SK-N-SH treated with all-trans-retinoic acid at 6 μM for 48 hours (cell line): Measurements from ENCODE around the gene PSMD8.

Experiments used
- ARNTL ChIP-seq: fragments of 450-650 bp; formaldehyde crosslinking; IDR thresholded peaks from 2 replicates; pipeline ENCODE4 v1.5.0; 2020; ENCODE audit warnings: low read depth, mild to moderate bottlenecking, moderate library complexity, borderline replicate concordance
- BACH2 ChIP-seq: fragments of 250-450 bp; sonication (Bioruptor Pico); IDR thresholded peaks from 2 replicates; pipeline ENCODE4 v1.9.0; 2021; ENCODE audit warnings: mild to moderate bottlenecking, borderline replicate concordance
- CSDC2 ChIP-seq: fragments of 250-450 bp; sonication (Bioruptor Pico); IDR thresholded peaks from 2 replicates; pipeline ENCODE4 v1.5.0; 2020; ENCODE audit warnings: mild to moderate bottlenecking, moderate library complexity
- ESRRG ChIP-seq: fragments of 250-450 bp; sonication (Bioruptor Pico); IDR thresholded peaks from 2 replicates; pipeline ENCODE4 v1.6.1; 2021; ENCODE audit warnings: mild to moderate bottlenecking
- ISL1 ChIP-seq: fragments of 250-450 bp; sonication (Bioruptor Pico); IDR thresholded peaks from 2 replicates; pipeline ENCODE4 v2.1.2; 2022; ENCODE audit warnings: mild to moderate bottlenecking, moderate library complexity
- OSR1 ChIP-seq: fragments of 250-450 bp; sonication (Bioruptor Pico); IDR thresholded peaks from 2 replicates; pipeline ENCODE4 v1.8.0; 2022; ENCODE audit warnings: moderate library complexity, mild to moderate bottlenecking, inconsistent platforms
- PATZ1 ChIP-seq: fragments of 250-450 bp; sonication (Bioruptor Pico); IDR thresholded peaks from 2 replicates; pipeline ENCODE4 v1.8.0; 2020; ENCODE audit warnings: mild to moderate bottlenecking, moderate library complexity, borderline replicate concordance
- SNAI2 ChIP-seq: fragments of 250-450 bp; sonication (Bioruptor Pico); IDR thresholded peaks from 2 replicates; pipeline ENCODE4 v1.5.0; 2020; ENCODE audit warnings: mild to moderate bottlenecking, moderate library complexity
- TCF4 ChIP-seq: fragments of 250-450 bp; sonication (Bioruptor Pico); IDR thresholded peaks from 2 replicates; pipeline ENCODE4 v1.8.0; 2021; ENCODE audit warnings: mild to moderate bottlenecking, moderate library complexity, borderline replicate concordance
- ZC3H10 ChIP-seq: fragments of 250-450 bp; sonication (Bioruptor Pico); IDR thresholded peaks from 2 replicates; pipeline ENCODE4 v1.5.1; 2021; ENCODE audit warnings: mild to moderate bottlenecking, moderate library complexity
- ZFP3 ChIP-seq: fragments of 250-450 bp; sonication (Bioruptor Pico); IDR thresholded peaks from 2 replicates; pipeline ENCODE4 v1.5.0; 2020; ENCODE audit warnings: mild to moderate bottlenecking, moderate library complexity
- ZFP30 ChIP-seq: fragments of 450-650 bp; formaldehyde crosslinking; IDR thresholded peaks from 2 replicates; pipeline ENCODE4 v1.5.0; 2022; ENCODE audit warnings: mild to moderate bottlenecking, moderate library complexity
- ZNF565 ChIP-seq: fragments of 450-650 bp; formaldehyde crosslinking; conservative IDR thresholded peaks from 2 replicates; pipeline ENCODE4 v1.5.0; 2020; ENCODE audit warnings: low read depth, mild to moderate bottlenecking, moderate library complexity
- ZNF8 ChIP-seq: fragments of 450-650 bp; formaldehyde crosslinking; IDR thresholded peaks from 2 replicates; pipeline ENCODE4 v1.5.0; 2020; ENCODE audit warnings: mild to moderate bottlenecking, moderate library complexity

GRCh38 chr19:38394488-38394887 lies 20.1 kb downstream of the PSMD8 start:
- TF ChIP-seq TCF4 (CRISPR knock-in tag) (no peak), ZC3H10 (CRISPR knock-in tag) (no peak), SNAI2 (no peak), ISL1 (CRISPR knock-in tag) (no peak), PATZ1 (CRISPR knock-in tag) (no peak), ZNF565 (CRISPR knock-in tag) (no peak), ZFP30 (no peak), CSDC2 (no peak), ARNTL (CRISPR knock-in tag) (no peak), OSR1 (no peak), ZNF8 (CRISPR knock-in tag) (no peak), BACH2 (no peak), ESRRG (no peak), ZFP3 (CRISPR knock-in tag) (no peak)
